IMR-90 (cell line): ENCODE data around the gene TREH. TPM values are rescaled to one million over a fixed set of nuclear protein-coding genes. Genes with fewer than 3 reads are reported as not detected.

Experiments
- ATAC-seq: fragments of 200-7000 bp; cut with Tn5 transposase; 2 replicates; pipeline ENCODE4 v1.9.1; 2020; ENCODE audit warnings: low read depth, mild to moderate bottlenecking, moderate library complexity
- BruUV-seq: library from RNA; stranded (reverse); fragments of 400-500 nt; replicated peaks from 2 replicates; lab custom pipeline; 2021; lab: Mats Ljungman, UMichigan
- CTCF ChIA-PET: fragments of 300-600 bp; formaldehyde crosslinking; extraction: SDS; loops from one replicate; lab custom pipeline; 2021; ENCODE audit warnings: antibody characterized with exemption; lab: Yijun Ruan, JAX
- POLR2A ChIA-PET: fragments of 300-600 bp; sonication (Branson Sonifier 250); formaldehyde crosslinking; loops from one replicate; lab custom pipeline; 2022; ENCODE audit warnings: antibody characterized with exemption; ENCODE audit not compliant: unreplicated experiment; lab: Charles Lee
- DNase-seq: peaks from one replicate; pipeline ENCODE4 v3.0.0; 2013
- H2AFZ ChIP-seq: replicated peaks from 2 replicates; pipeline ENCODE3; 2013; ENCODE audit warnings: low read length, mild to moderate bottlenecking; ENCODE audit not compliant: poor library complexity
- H2AK5ac ChIP-seq: 2 replicates; pipeline ENCODE4 v1.6.1; 2013; ENCODE audit warnings: low read depth, low read length, inconsistent platforms
- H2AK9ac ChIP-seq: replicated peaks from 2 replicates; pipeline ENCODE3; 2013; ENCODE audit warnings: mild to moderate bottlenecking, low read depth, low read length, moderate library complexity; ENCODE audit not compliant: poor library complexity
- H2BK120ac ChIP-seq: 2 replicates; pipeline ENCODE4 v1.6.1; 2013; ENCODE audit warnings: low read depth, low read length, inconsistent platforms
- H2BK15ac ChIP-seq: 3 replicates; pipeline ENCODE4 v1.6.1; 2013; ENCODE audit warnings: low read depth, low read length, inconsistent platforms
- H2BK20ac ChIP-seq: 2 replicates; pipeline ENCODE4 v1.6.1; 2013; ENCODE audit warnings: low read depth, mild to moderate bottlenecking, inconsistent platforms, low read length, moderate library complexity
- H2BK5ac ChIP-seq: 2 replicates; pipeline ENCODE4 v1.6.1; 2013; ENCODE audit warnings: mild to moderate bottlenecking, low read depth, low read length, inconsistent platforms; ENCODE audit not compliant: poor library complexity, severe bottlenecking
- H3K14ac ChIP-seq: replicated peaks from 2 replicates; pipeline ENCODE4 v1.6.1; 2013; ENCODE audit warnings: low read depth, low read length, inconsistent platforms
- H3K18ac ChIP-seq: 2 replicates; pipeline ENCODE4 v1.6.1; 2013; ENCODE audit warnings: low read depth, low read length, control low read depth
- H3K23ac ChIP-seq: 2 replicates; pipeline ENCODE4 v1.6.1; 2013; ENCODE audit warnings: low read depth, low read length, inconsistent platforms
- H3K27ac ChIP-seq: 2 replicates; pipeline ENCODE4 v1.5.1; 2013; ENCODE audit warnings: mild to moderate bottlenecking, control low read depth, low read length; ENCODE audit not compliant: insufficient read depth
- H3K27me3 ChIP-seq: 2 replicates; pipeline ENCODE4 v1.6.1; 2013; ENCODE audit warnings: low read length; ENCODE audit not compliant: control insufficient read depth, insufficient read depth
- H3K36me3 ChIP-seq: 2 replicates; pipeline ENCODE4 v1.6.1; 2013; ENCODE audit warnings: low read length, mixed read lengths; ENCODE audit not compliant: control insufficient read depth, insufficient read depth
- H3K4ac ChIP-seq: 2 replicates; pipeline ENCODE4 v1.6.1; 2013; ENCODE audit warnings: low read depth, low read length, inconsistent platforms
- H3K4me1 ChIP-seq: 2 replicates; pipeline ENCODE4 v1.6.1; 2013; ENCODE audit warnings: low read length, mixed read lengths; ENCODE audit not compliant: control insufficient read depth, insufficient read depth
- H3K4me2 ChIP-seq: 2 replicates; pipeline ENCODE4 v1.6.1; 2013; ENCODE audit warnings: low read depth, mild to moderate bottlenecking, control low read depth, low read length, moderate library complexity
- H3K4me3 ChIP-seq: 2 replicates; pipeline ENCODE4 v1.5.1; 2013; ENCODE audit warnings: low read depth, mild to moderate bottlenecking, control low read depth, low read length, moderate library complexity; ENCODE audit not compliant: insufficient read depth
- H3K56ac ChIP-seq: 2 replicates; pipeline ENCODE4 v1.6.1; 2013; ENCODE audit warnings: low read length, inconsistent platforms; ENCODE audit not compliant: insufficient read depth; ENCODE audit errors: extremely low read depth
- H3K79me1 ChIP-seq, 2 experiments: 2 replicates each; pipeline ENCODE4 v1.6.1; 2013; ENCODE audit warnings: low read length in 2 of 2, inconsistent platforms in 1 of 2, low read depth in 1 of 2
- H3K9ac ChIP-seq: 2 replicates; pipeline ENCODE4 v1.6.1; 2013; ENCODE audit warnings: low read depth, low read length, control low read depth
- H3K9me1 ChIP-seq: 2 replicates; pipeline ENCODE4 v1.6.1; 2013; ENCODE audit warnings: low read length, inconsistent platforms; ENCODE audit not compliant: insufficient read depth
- H3K9me3 ChIP-seq: 2 replicates; pipeline ENCODE4 v1.6.1; 2013; ENCODE audit warnings: low read length; ENCODE audit not compliant: control insufficient read depth, insufficient read depth
- H4K20me1 ChIP-seq: 2 replicates; pipeline ENCODE4 v1.6.1; 2013; ENCODE audit warnings: low read length, inconsistent platforms; ENCODE audit not compliant: insufficient read depth
- H4K5ac ChIP-seq: 2 replicates; pipeline ENCODE4 v1.6.1; 2013; ENCODE audit warnings: mild to moderate bottlenecking, low read depth, low read length, control low read depth
- H4K8ac ChIP-seq, 2 experiments: 2 replicates each; pipeline ENCODE4 v1.6.1; 2013; ENCODE audit warnings: low read depth in 2 of 2, low read length in 2 of 2, control low read depth in 1 of 2, inconsistent platforms in 1 of 2
- H4K91ac ChIP-seq: 2 replicates; pipeline ENCODE4 v1.6.1; 2013; ENCODE audit warnings: low read depth, low read length, inconsistent platforms; ENCODE audit not compliant: insufficient read depth
- BHLHE40 ChIP-seq: fragments of 150-350 bp; IDR thresholded peaks from 2 replicates; pipeline ENCODE4 v1.6.1; 2016; ENCODE audit warnings: mild to moderate bottlenecking, low read depth, low read length
- MAZ ChIP-seq: IDR thresholded peaks from 2 replicates; pipeline ENCODE4 v1.6.1; 2012; ENCODE audit warnings: low read depth, mild to moderate bottlenecking, low read length, improper control_type of control experiment, moderate library complexity, borderline replicate concordance
- POLR2A ChIP-seq: IDR thresholded peaks from 2 replicates; pipeline ENCODE4 v1.6.1; 2012; ENCODE audit warnings: mild to moderate bottlenecking, low read depth, low read length
- SMC3 ChIP-seq: fragments of 150-350 bp; IDR thresholded peaks from 2 replicates; pipeline ENCODE4 v1.6.1; 2016; ENCODE audit warnings: low read depth, mild to moderate bottlenecking, antibody characterized with exemption, low read length, moderate library complexity
- WGBS, 2 experiments: methylation state at CpG; one replicate each; pipeline versions ENCODE4 v1.1.5 to v1.1.7; 2013; ENCODE audit warnings: missing lambda C conversion rate in 2 of 2; ENCODE audit not compliant: insufficient read length in 1 of 2; ENCODE audit errors: extremely low coverage in 2 of 2; 5-methylcytosine and 5-hydroxymethylcytosine counted together
- dilution Hi-C: fragments of 300-500 bp; cut with HindIII; formaldehyde crosslinking; loops from one replicate; pipeline ENCODE4 v1.14.3; 2018; ENCODE audit warnings: low sequenced_read_pairs; ENCODE audit not compliant: unreplicated experiment
- in situ Hi-C: fragments of 300-500 bp; cut with MboI; formaldehyde crosslinking; loops from 3 replicates; pipeline ENCODE4 v1.14.3; 2019; ENCODE audit warnings: low sequenced_read_pairs, inconsistent platforms, mixed read lengths
- intact Hi-C: fragments of 100-400 bp; cut with micrococcal nuclease; formaldehyde crosslinking; loops from 2 replicates; pipeline ENCODE4 v1.10.0; 2022
- polyA plus RNA-seq, 3 experiments: library from polyadenylated mRNA; depleted of rRNA; stranded (reverse); fragments of >200 nt; gene quantifications; 2 replicates each; pipeline ENCODE4 v1.2.3, GENCODE V29; 2012; ENCODE audit warnings: low replicate concordance in 1 of 3
- total RNA-seq: library from RNA; depleted of rRNA; stranded (reverse); fragments of >200 nt; gene quantifications from 2 replicates; pipeline ENCODE4 v1.2.3, GENCODE V29; 2012
- TF ChIP-seq, protein P1 (sequence below): fragments of 150-350 bp; IDR thresholded peaks from 2 replicates; pipeline ENCODE4 v1.6.1; 2016; ENCODE audit warnings: low read depth, mild to moderate bottlenecking, low read length, moderate library complexity, borderline replicate concordance
- TF ChIP-seq, protein P2 (sequence below): fragments of 150-350 bp; IDR thresholded peaks from 2 replicates; pipeline ENCODE4 v1.6.1; 2017; ENCODE audit warnings: mild to moderate bottlenecking, antibody characterized with exemption, low read length, low read depth

TREH gene
- total and polyA plus RNA-seq, 2 of the 4 experiments (the other 2 are of a cell fraction) = not detected

DNA sequence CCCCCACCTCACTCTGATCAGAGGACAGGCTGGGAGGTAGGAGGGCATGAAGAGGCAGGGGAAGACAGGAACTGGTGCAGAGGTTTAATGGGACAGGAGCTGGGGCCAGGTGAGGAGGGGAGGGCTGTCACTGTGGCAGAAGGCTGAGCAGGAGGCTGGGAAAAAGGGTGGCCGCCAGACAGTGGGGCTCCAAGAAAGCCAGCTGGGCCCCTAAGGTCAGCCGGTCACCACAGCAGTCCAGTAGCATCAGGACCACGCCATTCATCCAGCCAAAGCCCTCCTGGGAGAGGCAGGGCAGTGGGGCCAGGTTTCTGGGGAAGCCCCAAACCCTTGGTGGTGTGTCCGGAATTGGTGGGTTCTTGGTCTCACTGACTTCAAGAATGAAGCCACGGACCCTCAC lies 8.5 kb upstream of the TREH start:
- H3K4me2 ChIP-seq = no peak overlapping the region
- no peak for TF ChIP-seq MAZ
- no peak for TF ChIP-seq BHLHE40
- TF ChIP-seq, protein P1, sequence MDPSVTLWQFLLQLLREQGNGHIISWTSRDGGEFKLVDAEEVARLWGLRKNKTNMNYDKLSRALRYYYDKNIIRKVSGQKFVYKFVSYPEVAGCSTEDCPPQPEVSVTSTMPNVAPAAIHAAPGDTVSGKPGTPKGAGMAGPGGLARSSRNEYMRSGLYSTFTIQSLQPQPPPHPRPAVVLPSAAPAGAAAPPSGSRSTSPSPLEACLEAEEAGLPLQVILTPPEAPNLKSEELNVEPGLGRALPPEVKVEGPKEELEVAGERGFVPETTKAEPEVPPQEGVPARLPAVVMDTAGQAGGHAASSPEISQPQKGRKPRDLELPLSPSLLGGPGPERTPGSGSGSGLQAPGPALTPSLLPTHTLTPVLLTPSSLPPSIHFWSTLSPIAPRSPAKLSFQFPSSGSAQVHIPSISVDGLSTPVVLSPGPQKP = no peak
- TF ChIP-seq SMC3 = no peak
- TF ChIP-seq, protein P2, sequence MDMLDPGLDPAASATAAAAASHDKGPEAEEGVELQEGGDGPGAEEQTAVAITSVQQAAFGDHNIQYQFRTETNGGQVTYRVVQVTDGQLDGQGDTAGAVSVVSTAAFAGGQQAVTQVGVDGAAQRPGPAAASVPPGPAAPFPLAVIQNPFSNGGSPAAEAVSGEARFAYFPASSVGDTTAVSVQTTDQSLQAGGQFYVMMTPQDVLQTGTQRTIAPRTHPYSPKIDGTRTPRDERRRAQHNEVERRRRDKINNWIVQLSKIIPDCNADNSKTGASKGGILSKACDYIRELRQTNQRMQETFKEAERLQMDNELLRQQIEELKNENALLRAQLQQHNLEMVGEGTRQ = no peak
- TF ChIP-seq POLR2A = no peak
- H3K4me1 ChIP-seq = peaks cover 14% of the 10 kb centered on the region
- H2AFZ ChIP-seq = no peak overlapping the region
- H3K14ac ChIP-seq = no peak overlapping the region
- peaks cover 8% of the 10 kb centered on the region for H3K27me3 ChIP-seq
- H4K8ac ChIP-seq = no peak overlapping the region
- no peak overlapping the region for H2AK9ac ChIP-seq
- H4K20me1 ChIP-seq = no peaks in the 10 kb centered on the region
- ChIA-PET POLR2A (no interaction called here), CTCF (no interaction called here)
- H2BK20ac ChIP-seq = no peak overlapping the region
- no peaks in the 10 kb centered on the region for H3K36me3 ChIP-seq
- intact Hi-C loops = no loop called here
- no peak overlapping the region for H2BK15ac ChIP-seq
- peaks cover 8% of the 10 kb centered on the region; the same call in 1 of the 2 replicates for H3K9me1 ChIP-seq
- 78% methylated on average over 3 of the region's 5 CpGs; no CpG with 5 or more reads in 1 of the 2 experiments for WGBS, 2 experiments
- H3K79me1 ChIP-seq = no peaks in the 10 kb centered on the region
- H4K5ac ChIP-seq = no peak overlapping the region
- no peak overlapping the region for H2BK5ac ChIP-seq
- in situ Hi-C loops = no loop called here
- H3K56ac ChIP-seq = no peak overlapping the region
- H3K9me3 ChIP-seq = no peaks in the 10 kb centered on the region
- no peak overlapping the region for H3K23ac ChIP-seq
- H2BK120ac ChIP-seq = no peak overlapping the region
- ATAC-seq = no peak
- no TSS peak for BruUV-seq
- H3K18ac ChIP-seq = no peak overlapping the region
- dilution Hi-C loops = no loop called here
- no peak overlapping the region for H3K27ac ChIP-seq
- no peak overlapping the region for H2AK5ac ChIP-seq
- no peak overlapping the region for H3K4ac ChIP-seq
- no peak for DNase-seq
- no peak overlapping the region for H3K9ac ChIP-seq
- H4K91ac ChIP-seq = no peak overlapping the region
- H3K4me3 ChIP-seq = no peak overlapping the region
